SU-DHL-6 (cell line): Measurements from ENCODE around the gene TSPAN4.

ENCODE experiments used
- H2AFZ ChIP-seq: fragments of 200-600 bp; sonication (generic); 2 replicates; pipeline ENCODE4 v1.6.1; 2014; ENCODE audit warnings: low read depth, mild to moderate bottlenecking, moderate library complexity, mixed read lengths, antibody characterized with exemption, low read length; ENCODE audit not compliant: severe bottlenecking
- H3F3A ChIP-seq: fragments of 200-600 bp; shearing (Covaris generic); 2 replicates; pipeline ENCODE4 v1.6.0; 2016; ENCODE audit warnings: antibody characterized with exemption, mild to moderate bottlenecking; ENCODE audit not compliant: insufficient read depth
- H3K27ac ChIP-seq: fragments of 200-600 bp; sonication (generic); 2 replicates; pipeline ENCODE4 v1.5.1; 2016; ENCODE audit warnings: low read depth, mild to moderate bottlenecking, low read length, moderate library complexity, mixed read lengths
- H3K27me3 ChIP-seq: fragments of 200-600 bp; sonication (generic), shearing (Covaris generic); 2 replicates; pipeline ENCODE4 v1.6.0; 2014; ENCODE audit warnings: mild to moderate bottlenecking, low read length
- H3K36me3 ChIP-seq: fragments of 200-600 bp; sonication (generic); 2 replicates; pipeline ENCODE4 v1.6.1; 2014; ENCODE audit warnings: mild to moderate bottlenecking, low read length, mixed read lengths
- H3K4me2 ChIP-seq: fragments of 300-600, 200-600 bp; shearing (Covaris generic), sonication (generic); 2 replicates; pipeline ENCODE4 v1.6.0; 2014; ENCODE audit warnings: low read length, low read depth, mild to moderate bottlenecking; ENCODE audit not compliant: poor library complexity, severe bottlenecking
- H3K4me3 ChIP-seq: fragments of 200-600 bp; sonication (generic); 2 replicates; pipeline ENCODE4 v1.5.1; 2014; ENCODE audit warnings: antibody characterized with exemption, low read length, mild to moderate bottlenecking, mixed read lengths; ENCODE audit not compliant: insufficient read depth, poor library complexity, severe bottlenecking
- H3K79me2 ChIP-seq: fragments of 200-600 bp; sonication (generic); 2 replicates; pipeline ENCODE4 v1.6.1; 2014; ENCODE audit warnings: mild to moderate bottlenecking, low read length, moderate library complexity; ENCODE audit not compliant: insufficient read depth
- H3K9ac ChIP-seq: fragments of 200-600 bp; sonication (generic); 2 replicates; pipeline ENCODE4 v1.7.0; 2014; ENCODE audit warnings: mild to moderate bottlenecking, low read length
- H3K9me2 ChIP-seq: fragments of 200-600 bp; sonication (generic); replicated peaks from 2 replicates; pipeline ENCODE4 v1.6.1; 2014; ENCODE audit warnings: low read length; ENCODE audit not compliant: insufficient read depth
- H3K9me3 ChIP-seq: fragments of 200-600 bp; sonication (generic); 2 replicates; pipeline ENCODE4 v1.6.1; 2014; ENCODE audit warnings: low read length, mixed read lengths; ENCODE audit not compliant: insufficient read depth
- H4K20me1 ChIP-seq: fragments of 200-600 bp; sonication (generic); 2 replicates; pipeline ENCODE4 v1.6.1; 2014; ENCODE audit warnings: low read depth, mild to moderate bottlenecking, antibody characterized with exemption, low read length, moderate library complexity, mixed read lengths
- EZH2phosphoT487 ChIP-seq: fragments of 200-600 bp; sonication (generic), shearing (Covaris generic); conservative IDR thresholded peaks from 2 replicates; pipeline ENCODE4 v1.6.1; 2018; ENCODE audit warnings: mild to moderate bottlenecking, antibody characterized with exemption, low read length, moderate library complexity, mixed read lengths
- TF ChIP-seq, protein P1 (sequence below): fragments of 200-600 bp; sonication (generic); IDR thresholded peaks from one replicate; pipeline ENCODE4 v1.5.1; 2017; ENCODE audit warnings: antibody characterized with exemption, mild to moderate bottlenecking, low read length, moderate library complexity; ENCODE audit not compliant: insufficient read depth, poor library complexity, severe bottlenecking

TSPAN4 gene

DNA sequence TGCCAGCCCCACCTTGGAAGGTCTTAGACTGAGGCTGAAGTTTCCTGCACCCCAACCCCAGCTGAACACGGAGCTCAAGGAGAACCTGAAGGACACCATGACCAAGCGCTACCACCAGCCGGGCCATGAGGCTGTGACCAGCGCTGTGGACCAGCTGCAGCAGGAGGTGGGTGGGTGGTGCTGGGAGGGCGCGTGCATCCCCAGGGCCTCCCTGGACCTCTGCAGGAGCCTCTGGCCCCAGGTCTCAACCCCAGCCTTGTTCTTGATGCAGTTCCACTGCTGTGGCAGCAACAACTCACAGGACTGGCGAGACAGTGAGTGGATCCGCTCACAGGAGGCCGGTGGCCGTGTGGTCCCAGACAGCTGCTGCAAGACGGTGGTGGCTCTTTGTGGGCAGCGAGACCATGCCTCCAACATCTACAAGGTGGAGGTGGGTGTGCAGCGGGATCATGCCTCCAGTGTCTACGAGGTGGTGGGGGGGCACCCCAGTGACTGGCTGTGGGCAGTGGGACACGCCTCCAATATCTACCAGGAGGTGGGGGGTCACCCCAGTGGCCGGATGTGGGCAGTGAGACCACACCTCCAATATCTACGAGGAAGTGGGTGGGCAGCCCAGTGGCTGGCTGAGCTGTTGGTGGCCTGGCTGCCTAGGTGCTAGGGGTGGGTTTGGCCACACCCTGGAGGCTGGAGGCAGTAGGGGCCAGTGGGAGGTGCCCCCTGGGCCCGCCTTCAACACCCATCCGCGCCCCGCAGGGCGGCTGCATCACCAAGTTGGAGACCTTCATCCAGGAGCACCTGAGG lies 5.3 kb upstream of the TSPAN4 start:
- no peaks in the 10 kb centered on the region for H3K36me3 ChIP-seq
- H2AFZ ChIP-seq, result no peak overlapping the region
- H3K4me3 ChIP-seq, result no peak overlapping the region
- H3K9me3 ChIP-seq, result no peaks in the 10 kb centered on the region
- TF ChIP-seq, protein P1, sequence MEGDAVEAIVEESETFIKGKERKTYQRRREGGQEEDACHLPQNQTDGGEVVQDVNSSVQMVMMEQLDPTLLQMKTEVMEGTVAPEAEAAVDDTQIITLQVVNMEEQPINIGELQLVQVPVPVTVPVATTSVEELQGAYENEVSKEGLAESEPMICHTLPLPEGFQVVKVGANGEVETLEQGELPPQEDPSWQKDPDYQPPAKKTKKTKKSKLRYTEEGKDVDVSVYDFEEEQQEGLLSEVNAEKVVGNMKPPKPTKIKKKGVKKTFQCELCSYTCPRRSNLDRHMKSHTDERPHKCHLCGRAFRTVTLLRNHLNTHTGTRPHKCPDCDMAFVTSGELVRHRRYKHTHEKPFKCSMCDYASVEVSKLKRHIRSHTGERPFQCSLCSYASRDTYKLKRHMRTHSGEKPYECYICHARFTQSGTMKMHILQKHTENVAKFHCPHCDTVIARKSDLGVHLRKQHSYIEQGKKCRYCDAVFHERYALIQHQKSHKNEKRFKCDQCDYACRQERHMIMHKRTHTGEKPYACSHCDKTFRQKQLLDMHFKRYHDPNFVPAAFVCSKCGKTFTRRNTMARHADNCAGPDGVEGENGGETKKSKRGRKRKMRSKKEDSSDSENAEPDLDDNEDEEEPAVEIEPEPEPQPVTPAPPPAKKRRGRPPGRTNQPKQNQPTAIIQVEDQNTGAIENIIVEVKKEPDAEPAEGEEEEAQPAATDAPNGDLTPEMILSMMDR, result no peak
- no peak for TF ChIP-seq EZH2phosphoT487
- H3K4me2 ChIP-seq, result no peak overlapping the region
- H3F3A ChIP-seq, result no peaks in the 10 kb centered on the region
- H3K27ac ChIP-seq, result no peak overlapping the region
- H3K79me2 ChIP-seq, result peaks cover 19% of the 10 kb centered on the region
- no peaks in the 10 kb centered on the region for H3K9me2 ChIP-seq
- no peak overlapping the region for H3K9ac ChIP-seq
- peaks cover 6% of the 10 kb centered on the region; the same call in 1 of the 2 replicates for H4K20me1 ChIP-seq
- H3K27me3 ChIP-seq, result no peaks in the 10 kb centered on the region

DNA sequence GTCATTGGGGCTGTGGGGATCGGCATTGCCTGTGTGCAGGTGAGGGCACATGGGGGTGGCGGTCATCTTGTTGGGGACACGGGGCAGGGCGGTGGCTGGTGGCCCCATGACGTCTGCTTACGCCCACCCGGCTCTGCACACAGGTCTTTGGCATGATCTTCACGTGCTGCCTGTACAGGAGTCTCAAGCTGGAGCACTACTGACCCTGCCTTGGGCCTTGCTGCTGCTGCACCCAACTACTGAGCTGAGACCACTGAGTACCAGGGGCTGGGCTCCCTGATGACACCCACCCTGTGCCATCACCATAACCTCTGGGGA lies 4.7 kb upstream of the TSPAN4 start:
- H3K79me2 ChIP-seq, result peaks cover 19% of the 10 kb centered on the region
- H3K27me3 ChIP-seq, result no peaks in the 10 kb centered on the region
- H3K9me3 ChIP-seq, result no peaks in the 10 kb centered on the region
- H3K9ac ChIP-seq, result no peak overlapping the region
- no peak overlapping the region for H3K4me2 ChIP-seq
- H3K36me3 ChIP-seq, result no peaks in the 10 kb centered on the region
- H3K9me2 ChIP-seq, result no peaks in the 10 kb centered on the region
- no peaks in the 10 kb centered on the region for H3F3A ChIP-seq
- no peak overlapping the region for H3K4me3 ChIP-seq
- TF ChIP-seq EZH2phosphoT487, result no peak
- TF ChIP-seq, protein P1, result no peak
- H4K20me1 ChIP-seq, result peaks cover 6% of the 10 kb centered on the region; the same call in 1 of the 2 replicates
- H2AFZ ChIP-seq, result no peak overlapping the region
- H3K27ac ChIP-seq, result no peak overlapping the region

- Histone ChIP-seq H3K4me2 (no peak overlapping the region), H3K9me3 (no peaks in the 10 kb centered on the region), H3K79me2 (peaks cover 19% of the 10 kb centered on the region), H3K27me3 (no peaks in the 10 kb centered on the region), H3K9ac (no peak overlapping the region), H3K9me2 (no peaks in the 10 kb centered on the region), H3K36me3 (no peaks in the 10 kb centered on the region), H3F3A (no peaks in the 10 kb centered on the region), H3K27ac (no peak overlapping the region), H4K20me1 (peaks cover 6% of the 10 kb centered on the region; the same call in 1 of the 2 replicates), H2AFZ (no peak overlapping the region), H3K4me3 (no peak overlapping the region)
- TF ChIP-seq, protein P1, result no peak
- no peak for TF ChIP-seq EZH2phosphoT487
Measured at GRCh38 chr11:838441-839279, 4.0 kb upstream of the TSPAN4 start.
